ENCODE measurements around the gene TOP2B.

GRCh38 chr3:25566358-25566920 lies 98.3 kb downstream of the TOP2B start:
- peak in 1 of 2 donors; percentile 7 for TF ChIP-seq CTCF (conservative IDR thresholded peaks at IDR 0.05 in 1 of 2, IDR thresholded peaks at IDR 0.05 in 1 of 2; ENCODE audit: low read depth in 1 of 2, low read length in 2 of 2)
- TF ChIP-seq EZH2 (IDR thresholded peaks at IDR 0.05; ENCODE audit: low read length, missing control alignments): no peak
